Testis (tissue), 3 donors: Measurements from ENCODE around the gene BRK1. TPM values are rescaled to one million over a fixed set of nuclear protein-coding genes. Genes with fewer than 3 reads are reported as not detected.
"Not testable (repeated sequence)": the region's sequence is repeated elsewhere in the genome, so short reads cannot be mapped to it uniquely, and the experiment has no call there.

Experiments used
- DNase-seq: peaks from one replicate; pipeline ENCODE4 v3.0.0-alpha.2; 2019
- H3K27ac ChIP-seq, 2 donors: fragments of 200-600 bp; sonication (generic); one replicate each; pipeline ENCODE4 v1.5.1; 2019
- H3K27me3 ChIP-seq: fragments of 200-600 bp; sonication (generic); one replicate; pipeline ENCODE4 v1.5.1; 2019
- H3K36me3 ChIP-seq: fragments of 200-600 bp; sonication (generic); one replicate; pipeline ENCODE4 v1.5.1; 2017; ENCODE audit warnings: low read depth; ENCODE audit errors: missing control alignments
- H3K4me1 ChIP-seq: fragments of 200-600 bp; sonication (generic); one replicate; pipeline ENCODE4 v1.5.1; 2019
- H3K4me3 ChIP-seq, 2 donors: fragments of 200-600 bp; sonication (generic); one replicate each; pipeline ENCODE4 v1.5.1; 2017 to 2019
- H3K9me3 ChIP-seq: fragments of 200-600 bp; sonication (generic); one replicate; pipeline ENCODE4 v1.5.1; 2017
- CTCF ChIP-seq, 3 experiments: fragments of 450-650 bp in 2 of 3; fragments of 200-600 bp in 1 of 3; sonication (generic) in 1 of 3; IDR thresholded peaks; one replicate each; pipeline ENCODE4 v1.5.1; 2016 to 2019; ENCODE audit warnings: antibody characterized with exemption in 3 of 3, mild to moderate bottlenecking in 2 of 3, moderate library complexity in 1 of 3
- POLR2A ChIP-seq: fragments of 450-650 bp; IDR thresholded peaks from one replicate; pipeline ENCODE4 v1.6.1; 2017; ENCODE audit warnings: antibody characterized with exemption, mild to moderate bottlenecking, moderate library complexity
- WGBS, 2 donors: methylation state at CpG; one replicate each; pipeline ENCODE4 v1.1.5; 2018; 5-methylcytosine and 5-hydroxymethylcytosine counted together
- intact Hi-C: fragments of 100-400 bp; cut with DNase I; formaldehyde crosslinking; loops from one replicate; pipeline ENCODE4 v1.15.1; 2023; ENCODE audit warnings: low total_unique reads
- polyA plus RNA-seq: library from polyadenylated mRNA; stranded (reverse); fragments of 350-450 nt; fragmentation: Illumina TruSeq; extraction: RNeasy Lipid Tissue Mini Kit (QIAGEN cat#74804); gene quantifications from one replicate; pipeline ENCODE4 v1.2.3, GENCODE V29; 2014; ENCODE audit warnings: low read depth, low replicate concordance; ENCODE audit not compliant: insufficient read depth
- total RNA-seq, 2 donors: library from RNA; depleted of rRNA; stranded (reverse); fragments of >200 nt; gene quantifications; one replicate each; pipeline ENCODE4 v1.2.3, GENCODE V29; 2016

The BRK1 gene
- total and polyA plus RNA-seq, 3 donors from 2014 or later, result 145 to 250 (median 157) TPM

GRCh38 chr3:10088256-10088655 is 27.2 kb upstream of the BRK1 start:
- no peaks in the 10 kb centered on the region for H3K4me1 ChIP-seq
- no peaks in the 10 kb centered on the region for H3K36me3 ChIP-seq
- no peak overlapping the region for H3K4me3 ChIP-seq
- no peaks in the 10 kb centered on the region for H3K27me3 ChIP-seq
- intact Hi-C loops, result no loop called here
- H3K27ac ChIP-seq, result no peak overlapping the region
- TF ChIP-seq POLR2A (no peak), CTCF (IDR thresholded peaks at IDR 0.05) (no peak)
- DNase-seq, result no peak
- no peaks in the 10 kb centered on the region for H3K9me3 ChIP-seq
- 88% methylated on average over 4 of the region's 4 CpGs for WGBS, 2 donors

DNA sequence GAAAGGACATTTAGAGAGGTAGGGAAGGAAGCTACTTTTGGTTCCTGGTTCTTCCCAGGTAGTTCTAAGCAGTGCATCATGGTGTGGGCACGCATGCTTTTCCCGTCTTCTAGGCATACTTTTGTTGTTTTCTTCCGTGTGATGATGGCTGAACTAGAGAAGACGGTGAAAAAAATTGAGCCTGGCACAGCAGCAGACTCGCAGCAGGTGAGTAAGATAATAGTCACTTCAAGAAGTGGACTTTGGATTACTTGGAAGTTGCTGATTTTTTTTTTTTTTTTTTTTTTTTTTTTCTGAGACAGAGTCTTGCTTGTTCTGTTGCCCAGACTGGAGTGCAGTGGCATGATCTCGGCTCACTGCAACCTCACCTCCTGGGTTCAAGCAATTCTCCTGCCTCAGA is 25.3 kb upstream of the BRK1 start:
- H3K27me3 ChIP-seq, result no peaks in the 10 kb centered on the region
- H3K27ac ChIP-seq, result no peak overlapping the region
- DNase-seq, result no peak
- WGBS, 2 donors, result 94 to 98% methylated on average over 6 of the region's 6 CpGs
- H3K36me3 ChIP-seq, result no peaks in the 10 kb centered on the region
- H3K9me3 ChIP-seq, result no peaks in the 10 kb centered on the region
- intact Hi-C loops, result no loop called here
- TF ChIP-seq CTCF (IDR thresholded peaks at IDR 0.05), result no peak
- H3K4me3 ChIP-seq, result no peak overlapping the region
- H3K4me1 ChIP-seq, result no peaks in the 10 kb centered on the region

DNA sequence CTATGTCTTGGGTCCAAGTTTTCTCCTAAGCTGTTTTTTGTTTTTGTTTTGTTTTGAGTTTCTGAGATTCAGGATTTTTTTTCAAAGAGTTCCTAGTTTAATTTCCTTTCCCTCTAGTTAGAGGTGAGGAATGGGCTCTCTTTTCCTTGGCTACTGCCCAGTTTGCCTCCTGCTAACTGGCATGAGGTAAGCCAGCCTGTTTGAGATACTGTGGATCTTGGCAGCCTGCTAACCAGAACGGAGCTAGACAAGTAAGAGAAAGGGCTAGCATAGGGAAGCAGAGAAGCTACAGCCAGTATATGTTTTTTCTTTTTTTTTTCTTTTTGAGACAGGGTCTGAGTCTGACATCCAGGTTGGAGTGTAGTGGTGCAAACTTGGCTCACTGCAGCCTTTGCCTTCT is 24.7 kb upstream of the BRK1 start:
- intact Hi-C loops, H3K4me1 ChIP-seq, DNase-seq, H3K36me3 ChIP-seq, H3K27me3 ChIP-seq, H3K27ac ChIP-seq, H3K4me3 ChIP-seq, H3K9me3 ChIP-seq: not testable (repeated sequence)
- no CpG with 5 or more reads among the region's 1 CpG for WGBS, 2 donors

DNA sequence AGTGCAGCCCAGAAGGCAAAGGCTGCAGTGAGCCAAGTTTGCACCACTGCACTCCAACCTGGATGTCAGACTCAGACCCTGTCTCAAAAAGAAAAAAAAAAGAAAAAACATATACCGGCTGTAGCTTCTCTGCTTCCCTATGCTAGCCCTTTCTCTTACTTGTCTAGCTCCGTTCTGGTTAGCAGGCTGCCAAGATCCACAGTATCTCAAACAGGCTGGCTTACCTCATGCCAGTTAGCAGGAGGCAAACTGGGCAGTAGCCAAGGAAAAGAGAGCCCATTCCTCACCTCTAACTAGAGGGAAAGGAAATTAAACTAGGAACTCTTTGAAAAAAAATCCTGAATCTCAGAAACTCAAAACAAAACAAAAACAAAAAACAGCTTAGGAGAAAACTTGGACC is 24.1 kb upstream of the BRK1 start:
- H3K4me1 ChIP-seq, result not testable (repeated sequence)

GRCh38 chr3:10093678-10094077 is 21.8 kb upstream of the BRK1 start:
- no peak overlapping the region for H3K4me3 ChIP-seq
- TF ChIP-seq POLR2A (no peak), CTCF (IDR thresholded peaks at IDR 0.05) (no peak)
- H3K27ac ChIP-seq, result no peak overlapping the region
- H3K9me3 ChIP-seq, result no peaks in the 10 kb centered on the region
- H3K36me3 ChIP-seq, result no peaks in the 10 kb centered on the region
- H3K4me1 ChIP-seq, result no peaks in the 10 kb centered on the region
- intact Hi-C loops, result no loop called here
- WGBS, 2 donors, result 96 to 99% methylated on average over 3 of the region's 3 CpGs
- DNase-seq, result no peak
- H3K27me3 ChIP-seq, result no peaks in the 10 kb centered on the region

More for the DNA sequence above, 24.1 kb upstream of the BRK1 start:
- H3K36me3 ChIP-seq, intact Hi-C loops, DNase-seq, H3K27me3 ChIP-seq, H3K9me3 ChIP-seq, H3K27ac ChIP-seq, H3K4me3 ChIP-seq: not testable (repeated sequence)
- 68 to 100% methylated on average over 1 to 2 of the region's 2 CpGs for WGBS, 2 donors

GRCh38 chr3:10099041-10099440 is 16.4 kb upstream of the BRK1 start:
- Histone ChIP-seq H3K4me3 (no peak overlapping the region), H3K27ac (no peak overlapping the region), H3K4me1 (no peaks in the 10 kb centered on the region), H3K9me3 (no peaks in the 10 kb centered on the region), H3K27me3 (no peaks in the 10 kb centered on the region), H3K36me3 (no peaks in the 10 kb centered on the region)
- TF ChIP-seq POLR2A, result no peak
- TF ChIP-seq CTCF (IDR thresholded peaks at IDR 0.05), result no peak
- WGBS, 2 donors, result 91 to 95% methylated on average over 5 of the region's 5 CpGs
- DNase-seq, result no peak
- intact Hi-C loops, result no loop called here
